Activated CD4-positive, alpha-beta T cell treated with anti-CD3 and anti-CD28 coated beads for 1 hour (primary cell): ENCODE results near the gene SVIL.
"Not testable (repeated sequence)": the region's sequence is repeated elsewhere in the genome, so short reads cannot be mapped to it uniquely, and the experiment has no call there.

Experiments used
- DNase-seq: peaks from one replicate; pipeline ENCODE4 v3.0.0-alpha.2; 2020

Gene SVIL

GRCh38 chr10:29649561-29650551, 15.1 kb upstream of the SVIL start:
- no peak for DNase-seq

- DNase-seq: no peak
Measured at GRCh38 chr10:29648983-29649268, 14.2 kb upstream of the SVIL start.

GRCh38 chr10:29648114-29648982, 13.6 kb upstream of the SVIL start:
- DNase-seq: no peak

- DNase-seq: no peak
Measured at GRCh38 chr10:29647478-29647877, 12.7 kb upstream of the SVIL start.

- no peak for DNase-seq
Measured at GRCh38 chr10:29646960-29647461, 12.2 kb upstream of the SVIL start.

GRCh38 chr10:29646238-29646902, 11.6 kb upstream of the SVIL start:
- DNase-seq: no peak

- no peak for DNase-seq
Measured at GRCh38 chr10:29643771-29644501, 9.2 kb upstream of the SVIL start.

- no peak for DNase-seq
Measured at GRCh38 chr10:29642990-29643389, 8.2 kb upstream of the SVIL start.

- no peak for DNase-seq
Measured at GRCh38 chr10:29637537-29637936, 2.8 kb upstream of the SVIL start.

- no peak for DNase-seq
Measured at GRCh38 chr10:29636178-29636577, 1.4 kb upstream of the SVIL start.

- DNase-seq: no peak
Measured at GRCh38 chr10:29635711-29636144, 957 bp upstream of the SVIL start.

- no peak for DNase-seq
Measured at GRCh38 chr10:29634105-29634504, 666 bp downstream of the SVIL start.

GRCh38 chr10:29631049-29631339, 3.8 kb downstream of the SVIL start:
- no peak for DNase-seq

GRCh38 chr10:29630205-29631048, 4.3 kb downstream of the SVIL start:
- no peak for DNase-seq

GRCh38 chr10:29628912-29629526, 5.8 kb downstream of the SVIL start:
- DNase-seq: no peak

GRCh38 chr10:29628311-29628710, 6.5 kb downstream of the SVIL start:
- DNase-seq: no peak

GRCh38 chr10:29627201-29628132, 7.3 kb downstream of the SVIL start:
- DNase-seq: no peak

GRCh38 chr10:29624357-29624756, 10.4 kb downstream of the SVIL start:
- not testable (repeated sequence) for DNase-seq

GRCh38 chr10:29623797-29624196, 11.0 kb downstream of the SVIL start:
- no peak for DNase-seq

GRCh38 chr10:29622382-29622922, 12.3 kb downstream of the SVIL start:
- no peak for DNase-seq
